Testis (tissue), 3 donors: ENCODE results near the gene LPAR3. TPM values are rescaled to one million over a fixed set of nuclear protein-coding genes. Genes with fewer than 3 reads are reported as not detected.

ENCODE experiments used
- DNase-seq: peaks from one replicate; pipeline ENCODE4 v3.0.0-alpha.2; 2019
- H3K27ac ChIP-seq, 2 donors: fragments of 200-600 bp; sonication (generic); one replicate each; pipeline ENCODE4 v1.5.1; 2019
- H3K27me3 ChIP-seq: fragments of 200-600 bp; sonication (generic); one replicate; pipeline ENCODE4 v1.5.1; 2019
- H3K36me3 ChIP-seq: fragments of 200-600 bp; sonication (generic); one replicate; pipeline ENCODE4 v1.5.1; 2017; ENCODE audit warnings: low read depth; ENCODE audit errors: missing control alignments
- H3K4me1 ChIP-seq: fragments of 200-600 bp; sonication (generic); one replicate; pipeline ENCODE4 v1.5.1; 2019
- H3K4me3 ChIP-seq, 2 donors: fragments of 200-600 bp; sonication (generic); one replicate each; pipeline ENCODE4 v1.5.1; 2017 to 2019
- H3K9me3 ChIP-seq: fragments of 200-600 bp; sonication (generic); one replicate; pipeline ENCODE4 v1.5.1; 2017
- CTCF ChIP-seq, 3 experiments: fragments of 450-650 bp in 2 of 3; fragments of 200-600 bp in 1 of 3; sonication (generic) in 1 of 3; IDR thresholded peaks; one replicate each; pipeline ENCODE4 v1.5.1; 2016 to 2019; ENCODE audit warnings: antibody characterized with exemption in 3 of 3, mild to moderate bottlenecking in 2 of 3, moderate library complexity in 1 of 3
- POLR2A ChIP-seq: fragments of 450-650 bp; IDR thresholded peaks from one replicate; pipeline ENCODE4 v1.6.1; 2017; ENCODE audit warnings: antibody characterized with exemption, mild to moderate bottlenecking, moderate library complexity
- WGBS, 2 donors: methylation state at CpG; one replicate each; pipeline ENCODE4 v1.1.5; 2018; 5-methylcytosine and 5-hydroxymethylcytosine counted together
- intact Hi-C: fragments of 100-400 bp; cut with DNase I; formaldehyde crosslinking; loops from one replicate; pipeline ENCODE4 v1.15.1; 2023; ENCODE audit warnings: low total_unique reads
- polyA plus RNA-seq: library from polyadenylated mRNA; stranded (reverse); fragments of 350-450 nt; fragmentation: Illumina TruSeq; extraction: RNeasy Lipid Tissue Mini Kit (QIAGEN cat#74804); gene quantifications from one replicate; pipeline ENCODE4 v1.2.3, GENCODE V29; 2014; ENCODE audit warnings: low read depth, low replicate concordance; ENCODE audit not compliant: insufficient read depth
- total RNA-seq, 2 donors: library from RNA; depleted of rRNA; stranded (reverse); fragments of >200 nt; gene quantifications; one replicate each; pipeline ENCODE4 v1.2.3, GENCODE V29; 2016

Gene LPAR3
- total and polyA plus RNA-seq, 3 donors from 2014 or later = 23.3 to 73.8 (median 65.9) TPM

GRCh38 chr1:84773933-84774497, 119.0 kb downstream of the LPAR3 start:
- intact Hi-C loops = no loop called here
- Histone ChIP-seq H3K27me3 (no peaks in the 10 kb centered on the region), H3K27ac (no peak overlapping the region), H3K4me1 (no peaks in the 10 kb centered on the region), H3K4me3 (no peak overlapping the region), H3K9me3 (no peaks in the 10 kb centered on the region), H3K36me3 (no peaks in the 10 kb centered on the region)
- DNase-seq = no peak
- WGBS, 2 donors = 66 to 82% methylated on average over 4 of the region's 4 CpGs
- TF ChIP-seq CTCF (IDR thresholded peaks at IDR 0.05) (no peak), POLR2A (no peak)

- H3K27me3 ChIP-seq = no peaks in the 10 kb centered on the region
- intact Hi-C loops = no loop called here
- no peaks in the 10 kb centered on the region for H3K36me3 ChIP-seq
- H3K27ac ChIP-seq = no peak overlapping the region
- 83 to 86% methylated on average over 6 of the region's 6 CpGs for WGBS, 2 donors
- no peak for DNase-seq
- TF ChIP-seq CTCF (IDR thresholded peaks at IDR 0.05) (no peak), POLR2A (no peak)
- H3K4me3 ChIP-seq = no peak overlapping the region
- no peaks in the 10 kb centered on the region for H3K4me1 ChIP-seq
- no peaks in the 10 kb centered on the region for H3K9me3 ChIP-seq
Observed at GRCh38 chr1:84773195-84773594, 119.8 kb downstream of the LPAR3 start.

- Histone ChIP-seq H3K36me3 (no peaks in the 10 kb centered on the region), H3K27me3 (no peaks in the 10 kb centered on the region), H3K4me1 (no peaks in the 10 kb centered on the region), H3K27ac (no peak overlapping the region), H3K9me3 (no peaks in the 10 kb centered on the region), H3K4me3 (no peak overlapping the region)
- TF ChIP-seq CTCF (IDR thresholded peaks at IDR 0.05) = peak; percentile 76 to 85 (median 83)
- no peak for TF ChIP-seq POLR2A
- 3 to 28% methylated on average over 5 to 6 of the region's 6 CpGs for WGBS, 2 donors
- DNase-seq = peak; percentile 88
- intact Hi-C loops = no loop called here
Observed at GRCh38 chr1:84772428-84772943, 120.5 kb downstream of the LPAR3 start.

- Histone ChIP-seq H3K27ac (no peak overlapping the region), H3K4me3 (no peak overlapping the region), H3K27me3 (no peaks in the 10 kb centered on the region), H3K36me3 (no peaks in the 10 kb centered on the region), H3K4me1 (no peaks in the 10 kb centered on the region), H3K9me3 (no peaks in the 10 kb centered on the region)
- intact Hi-C loops = no loop called here
- WGBS, 2 donors = 81 to 88% methylated on average over 2 of the region's 2 CpGs
- TF ChIP-seq CTCF (IDR thresholded peaks at IDR 0.05) = no peak
- no peak for TF ChIP-seq POLR2A
- DNase-seq = no peak
Observed at GRCh38 chr1:84771895-84772294, 121.1 kb downstream of the LPAR3 start.

GRCh38 chr1:84770481-84770880, 122.5 kb downstream of the LPAR3 start:
- TF ChIP-seq POLR2A = no peak
- TF ChIP-seq CTCF (IDR thresholded peaks at IDR 0.05) = no peak
- Histone ChIP-seq H3K27ac (no peak overlapping the region), H3K36me3 (no peaks in the 10 kb centered on the region), H3K27me3 (no peaks in the 10 kb centered on the region), H3K4me1 (no peaks in the 10 kb centered on the region), H3K4me3 (no peak overlapping the region), H3K9me3 (no peaks in the 10 kb centered on the region)
- WGBS, 2 donors = 86 to 94% methylated on average over 2 of the region's 2 CpGs
- intact Hi-C loops = no loop called here
- DNase-seq = no peak
